ENCODE data around the gene OLFML2A.

Gene OLFML2A

GRCh38 chr9:124770359-124771020, 6.4 kb upstream of the OLFML2A start (continued):
- TF ChIP-seq ZNF571 (tag by site-specific recombination; IDR thresholded peaks at IDR 0.05): no peak
- peak; percentile 61 for TF ChIP-seq PATZ1 (tag by site-specific recombination; IDR thresholded peaks at IDR 0.05)
- TF ChIP-seq ZNF239 (tag by site-specific recombination; IDR thresholded peaks at IDR 0.05): no peak
- peak; percentile 67; the same call in 1 of the 2 replicates for TF ChIP-seq ZBTB7A (tag by site-specific recombination; IDR thresholded peaks at IDR 0.05; ENCODE audit: low read depth)
- TF ChIP-seq ZNF433 (tag by site-specific recombination; IDR thresholded peaks at IDR 0.05; ENCODE audit: low read depth): no peak
- TF ChIP-seq SP2 (tag by site-specific recombination; IDR thresholded peaks at IDR 0.05): peak; percentile 62
- TF ChIP-seq ZNF221 (tag by site-specific recombination; IDR thresholded peaks at IDR 0.05; ENCODE audit: borderline replicate concordance): no peak

- ChIA-PET CTCF (interaction anchor here (0.5 to 16.2 kb wide), 43 partner anchors 9 to 592 kb away, joined by 3 to 1257 read pairs (median 4); partner anchors contain the start of genes ARPC5L, RPL35 and WDR38), POLR2A (interaction anchor here (0.6 to 11.9 kb wide), 13 partner anchors 8 to 470 kb away, joined by 3 to 201 read pairs (median 6); partner anchors contain the start of genes ARPC5L, HSPA5, RPL35 and WDR38)
- Histone ChIP-seq H3K9me3 (ENCODE audit: control insufficient read depth, insufficient read depth, low read depth, low read length) (no peaks in the 10 kb centered on the region), H3K4me1 (ENCODE audit: control insufficient read depth, insufficient read depth, low read length) (peaks cover 16% of the 10 kb centered on the region; the same call in 1 of the 2 replicates), H3K27ac (ENCODE audit: extremely low read depth, low read depth, low read length) (peak within 1 kb of the TSS; percentile 91), H3K36me3 (ENCODE audit: control insufficient read depth in 2 of 2, insufficient read depth in 1 of 2, low read length in 2 of 2) (no peaks in the 10 kb centered on the region), H3K4me3 (ENCODE audit: low read depth, low read length) (peak within 1 kb of the TSS; percentile 96)
- TF ChIP-seq ZBTB44 (tag by site-specific recombination; IDR thresholded peaks at IDR 0.05) (no peak), ZNF280C (tag by site-specific recombination; IDR thresholded peaks at IDR 0.05) (no peak), ZNF140 (tag by site-specific recombination; IDR thresholded peaks at IDR 0.05) (no peak), KLF16 (tag by site-specific recombination; IDR thresholded peaks at IDR 0.05) (peak; percentile 88), ZNF169 (tag by site-specific recombination; IDR thresholded peaks at IDR 0.05) (no peak), ZBTB26 (tag by site-specific recombination; optimal IDR thresholded peaks at IDR 0.05) (peak; percentile 79), GLI2 (tag by site-specific recombination; IDR thresholded peaks at IDR 0.05; ENCODE audit: borderline replicate concordance, low read depth) (no peak), PRDM10 (tag by site-specific recombination; IDR thresholded peaks at IDR 0.05) (peak; percentile 100), KLF17 (tag by site-specific recombination; IDR thresholded peaks at IDR 0.05) (peak; percentile 53), ZNF626 (tag by site-specific recombination; IDR thresholded peaks at IDR 0.05) (no peak), TRIM28 (IDR thresholded peaks at IDR 0.05; ENCODE audit: borderline replicate concordance, low read length) (no peak), KLF10 (tag by site-specific recombination; IDR thresholded peaks at IDR 0.05) (peak; percentile 93)
These were observed 5.7 kb upstream of the OLFML2A start, which contains the start of gene NR6A1 for GRCh38 chr9:124771021-124771866. Gene NR6A1, minus strand, starts transcription at chr9:124771311.

Measured in HEK293 (cell line).